ENCODE measurements around the gene CFAP61. TPM values are rescaled to one million over a fixed set of nuclear protein-coding genes. Genes with fewer than 3 reads are reported as not detected.
"Not testable (repeated sequence)": the region's sequence is repeated elsewhere in the genome, so short reads cannot be mapped to it uniquely, and the experiment has no call there.

CFAP61 gene
- total and polyA plus RNA-seq, 2 donors: 0.32 to 0.35 TPM

DNA sequence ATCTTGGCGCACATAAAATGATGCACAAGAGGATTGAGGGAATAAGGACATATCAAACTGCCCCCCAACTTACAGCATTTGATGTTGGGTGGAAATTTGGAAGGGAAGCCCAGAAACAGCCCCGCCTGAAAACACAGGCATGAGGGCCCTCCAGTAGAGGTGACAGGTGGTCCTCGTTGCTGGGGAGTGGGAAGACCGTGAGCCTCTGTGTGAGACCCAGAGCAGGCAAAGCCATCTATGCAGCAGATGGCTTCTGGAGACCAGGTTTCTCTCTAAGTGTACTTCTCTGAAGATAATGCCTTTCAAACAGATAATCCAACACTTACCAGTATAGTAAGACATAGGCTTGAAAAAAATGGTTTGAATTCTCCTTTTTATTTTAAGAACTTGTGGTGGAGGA is 183.3 kb downstream of the CFAP61 start:
- no peaks in the 10 kb centered on the region for H3K36me3 ChIP-seq (ENCODE audit: insufficient read depth)
- no peaks in the 10 kb centered on the region for H3K4me1 ChIP-seq (ENCODE audit: insufficient read depth)
- no peak overlapping the region for H3K27ac ChIP-seq (ENCODE audit: low read depth)
- H3K4me3 ChIP-seq (ENCODE audit: low read depth, low read length): no peak overlapping the region
- no peak for DNase-seq (ENCODE audit: extremely low spot score)
- 77% methylated on average over 4 of the region's 4 CpGs for WGBS

DNA sequence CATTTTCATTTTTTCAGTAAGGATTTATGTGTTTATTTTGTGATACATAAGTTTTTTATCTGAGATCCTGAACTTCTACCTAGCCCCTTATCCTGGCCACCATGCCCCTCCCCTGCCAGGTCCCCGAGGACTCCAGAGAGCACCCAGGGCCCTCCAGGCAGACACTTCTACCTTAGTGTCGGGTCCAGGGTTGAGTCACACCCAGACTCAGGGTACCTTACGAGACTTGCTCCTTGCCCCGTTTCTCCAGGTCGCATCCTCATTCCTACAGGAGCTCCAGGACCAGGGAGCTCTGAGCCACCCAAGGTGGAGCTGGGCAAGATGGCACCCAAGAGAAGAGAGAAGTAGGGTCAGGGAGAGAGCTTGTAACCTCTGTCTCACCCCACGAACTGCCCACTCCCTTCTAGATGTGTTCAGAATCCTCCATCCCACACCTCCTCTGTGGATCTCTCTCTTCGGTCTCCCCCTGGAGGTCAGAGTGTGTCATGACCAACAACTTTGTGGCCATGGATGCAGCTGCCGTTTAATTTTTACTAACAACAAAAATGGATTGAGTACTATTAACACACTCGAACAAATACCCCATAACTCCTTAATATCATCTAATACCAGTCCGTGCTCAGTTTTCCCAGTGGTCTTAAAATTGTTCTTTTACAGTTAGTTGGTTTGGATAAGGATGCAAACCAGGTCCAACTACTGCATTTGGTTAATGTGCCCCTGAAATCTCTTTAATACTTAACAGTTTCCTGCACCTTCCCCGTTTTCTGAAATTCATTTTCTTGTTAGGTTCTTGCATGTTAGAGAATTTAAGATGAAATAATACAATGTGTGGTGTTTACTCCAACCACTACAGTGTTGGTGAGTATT is 185.0 kb downstream of the CFAP61 start:
- no peaks in the 10 kb centered on the region for H3K36me3 ChIP-seq (ENCODE audit: insufficient read depth)
- no peak overlapping the region for H3K27ac ChIP-seq (ENCODE audit: low read depth)
- 47% methylated on average over 11 of the region's 11 CpGs for WGBS
- no peaks in the 10 kb centered on the region for H3K4me1 ChIP-seq (ENCODE audit: insufficient read depth)
- no peak overlapping the region for H3K4me3 ChIP-seq (ENCODE audit: low read depth, low read length)
- DNase-seq (ENCODE audit: extremely low spot score): no peak

DNA sequence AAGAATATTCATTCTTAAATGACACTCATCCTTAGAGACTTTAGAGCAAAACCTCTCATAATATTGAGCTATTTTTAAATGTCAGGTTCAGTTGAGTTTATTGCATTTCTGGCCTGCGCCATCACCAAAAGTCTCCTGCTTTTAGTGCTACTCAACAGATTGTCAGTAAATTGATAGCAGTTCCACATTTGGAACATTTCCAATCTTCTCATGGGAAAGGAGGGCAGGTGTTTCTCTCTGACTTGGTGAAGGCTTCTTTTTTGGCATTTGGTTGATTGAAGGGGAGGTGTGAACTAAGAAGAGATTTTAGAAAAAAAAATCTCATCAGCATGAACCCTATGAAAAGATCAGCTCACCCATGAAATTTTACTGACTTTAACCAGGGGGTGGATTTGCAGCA is 189.6 kb downstream of the CFAP61 start:
- DNase-seq (ENCODE audit: extremely low spot score): no peak
- Histone ChIP-seq H3K4me1 (ENCODE audit: insufficient read depth) (no peaks in the 10 kb centered on the region), H3K36me3 (ENCODE audit: insufficient read depth) (no peaks in the 10 kb centered on the region), H3K27ac (ENCODE audit: low read depth) (no peak overlapping the region), H3K4me3 (ENCODE audit: low read depth, low read length) (no peak overlapping the region)
- WGBS: 65% methylated on average over 1 of the region's 1 CpG

DNA sequence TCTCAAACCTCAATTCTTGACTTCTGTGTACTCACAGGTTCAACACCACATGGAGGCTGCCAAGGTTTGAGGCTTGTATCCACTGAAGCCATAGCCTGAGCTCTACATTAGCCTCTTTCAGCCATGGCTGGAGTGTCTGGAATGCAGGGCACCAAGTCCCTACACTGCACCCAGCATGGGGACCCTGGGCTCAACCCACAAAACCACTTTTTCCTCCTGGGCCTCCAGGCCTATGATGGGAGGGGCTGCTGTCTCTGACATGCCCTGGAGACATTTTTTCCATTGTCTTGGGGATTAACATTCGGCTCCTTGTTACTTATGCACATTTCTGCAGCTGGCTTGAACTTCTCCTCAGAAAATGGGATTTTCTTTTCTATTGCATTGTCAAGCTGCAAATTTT is 192.1 kb downstream of the CFAP61 start:
- H3K36me3 ChIP-seq (ENCODE audit: insufficient read depth); H3K4me3 ChIP-seq (ENCODE audit: low read depth, low read length); H3K27ac ChIP-seq (ENCODE audit: low read depth); DNase-seq (ENCODE audit: extremely low spot score); H3K4me1 ChIP-seq (ENCODE audit: insufficient read depth): not testable (repeated sequence)
- 76% methylated on average over 1 of the region's 1 CpG for WGBS

DNA sequence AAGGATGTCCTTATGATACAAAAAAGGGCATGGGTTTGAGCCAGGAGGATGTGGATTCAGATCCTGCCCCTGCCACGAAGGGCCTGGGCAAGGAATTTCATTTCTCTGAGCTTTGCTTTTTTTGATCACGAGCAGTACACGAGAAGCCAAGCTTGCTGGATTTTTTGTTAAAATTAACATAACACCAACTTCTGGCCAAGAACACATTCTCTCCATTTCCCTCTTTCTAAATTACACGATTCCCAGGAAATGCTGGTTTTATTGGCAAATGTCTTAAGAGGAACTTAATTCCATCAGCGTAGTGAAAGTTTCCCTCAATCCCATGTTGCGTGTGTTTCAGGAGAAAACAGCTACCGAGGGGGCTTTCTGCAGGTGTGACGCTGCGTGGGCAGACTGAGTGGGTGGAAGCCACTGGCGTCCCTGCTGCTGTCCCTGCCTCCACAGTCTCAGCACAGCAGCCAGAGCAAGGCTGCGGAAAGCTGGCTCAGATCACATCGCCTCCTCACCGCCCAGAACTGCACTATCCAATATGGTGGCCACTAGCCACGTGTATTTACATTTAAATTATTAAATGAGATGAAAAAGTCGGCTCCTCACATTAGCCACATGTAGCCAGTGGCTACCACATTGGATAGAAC is 194.8 kb downstream of the CFAP61 start:
- no peak overlapping the region for H3K4me3 ChIP-seq (ENCODE audit: low read depth, low read length)
- H3K4me1 ChIP-seq (ENCODE audit: insufficient read depth): no peaks in the 10 kb centered on the region
- WGBS: 80% methylated on average over 15 of the region's 15 CpGs
- DNase-seq (ENCODE audit: extremely low spot score): no peak
- H3K36me3 ChIP-seq (ENCODE audit: insufficient read depth): no peaks in the 10 kb centered on the region
- no peak overlapping the region for H3K27ac ChIP-seq (ENCODE audit: low read depth)

DNA sequence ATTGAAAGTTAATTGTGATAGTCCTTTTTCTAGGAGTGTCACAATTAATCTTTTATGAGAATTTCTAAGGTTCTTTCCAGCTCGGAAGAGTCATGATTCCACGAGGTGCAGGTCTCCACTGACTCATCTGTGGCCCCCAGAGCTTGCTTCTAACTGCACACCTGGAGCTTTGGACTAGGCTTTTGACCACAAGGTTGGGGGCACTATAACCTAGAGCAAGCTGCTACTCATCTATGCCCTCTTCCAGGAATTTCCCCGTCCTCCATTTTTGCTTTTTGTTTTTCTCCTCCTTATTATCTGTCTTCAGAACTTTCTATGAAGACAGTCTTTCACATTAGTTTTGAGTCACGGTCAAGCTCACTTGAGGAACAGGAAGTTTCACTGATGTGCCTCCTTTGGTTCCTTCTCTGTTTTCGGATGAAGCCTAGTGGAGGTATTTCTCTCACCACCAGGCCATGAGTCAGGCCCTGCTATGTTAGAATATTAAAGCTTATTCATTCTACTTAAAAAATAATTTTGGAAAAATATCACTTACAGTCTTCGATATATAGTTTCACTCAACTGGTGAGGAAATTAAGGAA is 196.4 kb downstream of the CFAP61 start:
- Histone ChIP-seq H3K4me1 (ENCODE audit: insufficient read depth) (no peaks in the 10 kb centered on the region), H3K27ac (ENCODE audit: low read depth) (no peak overlapping the region), H3K4me3 (ENCODE audit: low read depth, low read length) (no peak overlapping the region), H3K36me3 (ENCODE audit: insufficient read depth) (no peaks in the 10 kb centered on the region)
- 86% methylated on average over 6 of the region's 6 CpGs for WGBS
- no peak for DNase-seq (ENCODE audit: extremely low spot score)

DNA sequence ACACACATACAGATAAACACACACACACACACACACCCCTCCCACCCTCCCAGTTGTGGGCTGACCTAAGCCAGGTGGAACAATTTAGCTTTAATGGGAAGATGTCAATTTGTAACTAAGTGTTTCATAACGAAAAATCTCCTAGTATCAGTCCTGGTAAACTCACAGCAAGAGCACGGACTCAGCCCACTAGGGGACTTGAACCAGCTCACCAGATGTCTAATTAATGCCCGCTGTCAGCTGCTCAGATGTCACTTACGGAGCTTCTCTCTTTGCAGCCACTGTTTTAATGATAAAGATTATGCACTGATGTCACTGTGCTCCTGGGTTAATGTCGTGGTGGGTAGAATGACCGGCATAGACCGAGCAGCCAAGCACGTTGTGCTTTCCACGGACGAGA is 199.0 kb downstream of the CFAP61 start:
- Histone ChIP-seq H3K27ac (ENCODE audit: low read depth) (no peak overlapping the region), H3K4me1 (ENCODE audit: insufficient read depth) (no peaks in the 10 kb centered on the region), H3K36me3 (ENCODE audit: insufficient read depth) (no peaks in the 10 kb centered on the region), H3K4me3 (ENCODE audit: low read depth, low read length) (no peak overlapping the region)
- 79% methylated on average over 10 of the region's 10 CpGs for WGBS
- no peak for DNase-seq (ENCODE audit: extremely low spot score)

DNA sequence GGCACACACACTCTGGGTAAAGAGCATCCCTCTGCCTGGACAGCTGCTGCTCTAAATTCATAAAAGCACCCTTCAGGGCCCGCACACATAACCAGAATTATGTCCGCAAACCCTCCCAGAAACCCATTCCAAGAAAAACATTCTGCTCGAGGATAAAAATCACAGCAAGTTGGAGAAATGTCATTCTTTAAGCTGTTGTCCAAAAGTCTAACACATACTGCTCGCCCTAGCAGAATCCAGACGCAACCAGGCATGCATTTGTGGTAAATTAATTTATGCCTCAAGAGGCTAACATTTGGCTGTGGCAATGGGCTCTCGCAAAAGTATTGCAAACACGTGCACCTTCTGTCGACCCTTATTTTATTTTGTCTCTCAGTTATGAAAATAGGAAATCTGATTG is 199.5 kb downstream of the CFAP61 start:
- WGBS: 70% methylated on average over 8 of the region's 8 CpGs
- Histone ChIP-seq H3K4me1 (ENCODE audit: insufficient read depth) (no peaks in the 10 kb centered on the region), H3K4me3 (ENCODE audit: low read depth, low read length) (no peak overlapping the region), H3K27ac (ENCODE audit: low read depth) (no peak overlapping the region), H3K36me3 (ENCODE audit: insufficient read depth) (no peaks in the 10 kb centered on the region)
- DNase-seq (ENCODE audit: extremely low spot score): no peak

DNA sequence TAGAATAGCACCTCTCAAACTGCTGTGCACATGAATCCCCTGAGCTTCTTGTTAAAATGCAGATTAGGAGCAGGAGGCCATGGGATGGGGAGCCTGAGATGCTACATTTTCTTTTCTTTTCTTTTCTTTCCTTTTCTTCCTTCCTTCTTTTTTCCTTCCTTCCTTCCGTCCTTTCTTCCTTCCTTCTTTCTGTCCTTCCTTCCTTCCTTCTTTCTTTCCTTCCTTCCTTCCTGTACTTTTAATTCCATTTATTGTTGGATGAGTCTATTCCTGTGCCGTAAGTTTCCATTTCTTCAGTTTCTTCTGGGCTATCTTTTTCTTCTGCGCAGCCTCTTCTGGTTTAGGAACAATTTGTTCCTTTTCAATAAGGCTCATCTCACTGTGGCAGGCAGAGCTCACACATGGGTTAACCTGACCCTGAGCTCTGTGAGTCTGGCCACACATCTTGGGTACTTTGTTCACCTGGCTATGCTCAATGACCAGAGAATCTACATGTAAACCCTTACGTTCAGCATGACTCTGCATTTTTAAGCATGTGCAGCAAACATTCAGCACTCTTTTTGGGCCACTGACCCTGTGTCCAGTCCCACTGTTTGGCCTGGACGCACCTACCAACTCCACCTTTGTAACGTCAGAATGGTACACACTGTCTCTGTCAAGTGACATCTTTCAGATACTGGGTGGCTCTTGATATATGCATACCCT is 200.9 kb downstream of the CFAP61 start:
- Histone ChIP-seq H3K36me3 (ENCODE audit: insufficient read depth) (no peaks in the 10 kb centered on the region), H3K4me1 (ENCODE audit: insufficient read depth) (no peaks in the 10 kb centered on the region), H3K4me3 (ENCODE audit: low read depth, low read length) (no peak overlapping the region), H3K27ac (ENCODE audit: low read depth) (no peak overlapping the region)
- 85% methylated on average over 6 of the region's 6 CpGs for WGBS
- DNase-seq (ENCODE audit: extremely low spot score): no peak

DNA sequence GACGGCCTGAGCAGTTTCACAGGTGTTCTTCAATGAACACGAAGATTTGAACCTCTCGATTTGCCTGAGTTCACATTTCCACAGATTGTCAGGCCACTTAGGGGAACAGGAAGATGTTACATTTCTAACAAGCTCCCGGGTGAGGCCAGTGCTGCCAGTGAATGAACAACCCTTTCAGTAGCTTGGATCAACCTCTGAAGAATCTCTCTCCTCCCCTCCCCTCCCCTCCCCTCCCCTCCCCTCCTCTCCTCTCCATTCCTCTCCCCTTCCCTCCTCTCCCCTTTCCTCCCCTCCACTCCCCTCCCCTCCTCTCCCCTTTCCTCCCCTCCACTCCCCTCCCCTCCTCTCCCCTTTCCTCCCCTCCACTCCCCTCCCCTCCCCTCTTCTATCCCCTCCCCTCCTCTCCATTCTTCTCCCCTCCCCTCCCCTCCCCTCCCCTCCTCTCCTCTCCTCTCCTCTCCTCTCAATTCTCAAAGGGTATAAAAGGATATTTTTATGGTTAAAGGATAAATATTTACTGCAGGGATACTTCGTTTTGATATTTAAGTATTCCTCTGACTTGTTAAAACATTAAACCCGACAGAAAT is 201.5 kb downstream of the CFAP61 start:
- 60% methylated on average over 6 of the region's 6 CpGs for WGBS

DNA sequence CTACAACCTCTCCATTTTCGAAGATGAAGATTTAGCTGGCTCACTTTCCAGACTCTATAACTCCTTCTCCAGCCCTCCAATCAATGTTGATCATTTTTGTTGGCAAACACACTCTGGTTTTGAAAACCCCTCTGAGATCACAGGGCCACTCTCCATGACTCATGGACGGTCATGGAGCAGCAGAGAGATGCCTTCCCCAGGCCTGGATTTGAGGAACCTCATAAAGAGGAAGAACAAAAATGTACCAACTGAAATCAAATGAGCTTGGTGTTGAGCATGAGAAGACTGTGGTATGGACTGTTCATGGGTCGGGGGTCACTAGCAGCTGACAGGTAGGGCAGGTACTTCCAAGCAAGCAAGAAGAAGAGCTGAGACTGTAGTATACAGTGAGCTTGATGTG is 202.8 kb downstream of the CFAP61 start:
- H3K36me3 ChIP-seq (ENCODE audit: insufficient read depth): no peaks in the 10 kb centered on the region
- 66% methylated on average over 3 of the region's 3 CpGs for WGBS
- H3K4me3 ChIP-seq (ENCODE audit: low read depth, low read length): no peak overlapping the region
- DNase-seq (ENCODE audit: extremely low spot score): no peak
- no peak overlapping the region for H3K27ac ChIP-seq (ENCODE audit: low read depth)
- H3K4me1 ChIP-seq (ENCODE audit: insufficient read depth): no peaks in the 10 kb centered on the region

More for the DNA sequence above, 201.5 kb downstream of the CFAP61 start:
- H3K36me3 ChIP-seq (ENCODE audit: insufficient read depth): no peaks in the 10 kb centered on the region
- no peak for DNase-seq (ENCODE audit: extremely low spot score)
- H3K4me3 ChIP-seq (ENCODE audit: low read depth, low read length): no peak overlapping the region
- H3K4me1 ChIP-seq (ENCODE audit: insufficient read depth): no peaks in the 10 kb centered on the region
- no peak overlapping the region for H3K27ac ChIP-seq (ENCODE audit: low read depth)

DNA sequence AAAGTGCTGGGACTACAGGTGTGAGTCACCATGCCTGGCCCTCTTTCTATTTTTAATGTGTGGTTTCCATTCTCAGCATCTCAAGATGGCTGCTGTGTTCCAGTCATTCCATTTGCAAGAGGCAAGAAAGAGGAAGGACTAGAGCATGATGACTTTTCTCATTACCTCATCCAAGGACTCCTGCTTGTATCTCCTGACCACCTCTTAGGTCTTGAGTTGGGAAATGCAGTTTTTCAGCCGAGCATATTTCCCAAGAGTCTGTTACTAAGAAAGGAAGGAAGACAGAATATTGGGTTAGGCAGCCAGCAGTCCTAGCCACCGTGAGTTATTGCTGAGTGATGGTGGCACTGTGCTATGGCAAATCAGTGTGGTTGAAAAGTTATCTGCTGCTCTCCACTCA is 207.2 kb downstream of the CFAP61 start:
- WGBS: 69% methylated on average over 2 of the region's 2 CpGs
- no peak overlapping the region for H3K27ac ChIP-seq (ENCODE audit: low read depth)
- DNase-seq (ENCODE audit: extremely low spot score): no peak
- H3K4me3 ChIP-seq (ENCODE audit: low read depth, low read length): no peak overlapping the region
- H3K4me1 ChIP-seq (ENCODE audit: insufficient read depth): no peaks in the 10 kb centered on the region
- no peaks in the 10 kb centered on the region for H3K36me3 ChIP-seq (ENCODE audit: insufficient read depth)

DNA sequence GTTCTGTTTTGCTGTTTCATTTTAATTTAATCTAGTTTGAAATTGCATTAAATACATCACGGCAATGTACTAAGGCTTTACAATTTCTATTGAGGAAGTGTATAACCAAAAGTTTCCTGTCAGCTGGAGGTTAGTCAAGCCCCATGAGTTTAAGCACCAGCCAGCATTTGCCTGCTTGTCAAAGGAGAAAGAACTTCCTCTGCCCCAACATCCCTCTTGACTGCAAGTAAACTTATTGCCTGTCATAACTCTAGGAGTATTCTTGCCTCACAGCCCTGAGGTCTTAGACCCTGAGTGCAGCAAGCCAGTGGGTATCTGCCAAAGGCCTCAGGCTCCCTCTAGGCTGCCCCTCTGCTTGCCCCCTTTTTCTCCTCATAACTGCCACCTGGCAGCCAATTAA is 208.8 kb downstream of the CFAP61 start:
- 59% methylated on average over 1 of the region's 1 CpG for WGBS
- Histone ChIP-seq H3K4me1 (ENCODE audit: insufficient read depth) (no peaks in the 10 kb centered on the region), H3K27ac (ENCODE audit: low read depth) (no peak overlapping the region), H3K36me3 (ENCODE audit: insufficient read depth) (no peaks in the 10 kb centered on the region), H3K4me3 (ENCODE audit: low read depth, low read length) (no peak overlapping the region)
- no peak for DNase-seq (ENCODE audit: extremely low spot score)
